Activated CD8-positive, alpha-beta T cell treated with anti-CD3 and anti-CD28 coated beads, Interleukin-2, amount 10 ng/mL, durations not matched to agents 7 days and 5 days (primary cell): ENCODE data around the gene PIN4. TPM values are rescaled to one million over a fixed set of nuclear protein-coding genes. Genes with fewer than 3 reads are reported as not detected.
"Not testable (repeated sequence)": the region's sequence is repeated elsewhere in the genome, so short reads cannot be mapped to it uniquely, and the experiment has no call there.

ENCODE experiments used
- ATAC-seq: fragments of 150-1000 bp; cut with Tn5 transposase; one replicate; pipeline ENCODE4 v1.10.0; 2021; ENCODE audit warnings: moderate library complexity
- CTCF ChIA-PET: fragments of 350-600 bp; sonication (Branson Sonifier 250); formaldehyde crosslinking; loops from one replicate; lab custom pipeline; 2021; ENCODE audit warnings: antibody characterized with exemption; lab: Charles Lee
- POLR2A ChIA-PET: fragments of 350-600 bp; sonication (Branson Sonifier 250); formaldehyde crosslinking; loops from one replicate; lab custom pipeline; 2021; ENCODE audit warnings: antibody characterized with exemption; lab: Charles Lee
- DNase-seq: peaks from one replicate; pipeline ENCODE4 v3.0.0-alpha.2; 2020
- H3K27ac Mint-ChIP-seq: one replicate; pipeline ENCODE4 v1.8.0; 2021; ENCODE audit warnings: mild to moderate bottlenecking, mixed read lengths
- H3K27me3 Mint-ChIP-seq: one replicate; pipeline ENCODE4 v1.8.0; 2021; ENCODE audit warnings: low read depth, mixed read lengths
- H3K36me3 Mint-ChIP-seq: one replicate; pipeline ENCODE4 v1.8.0; 2021; ENCODE audit warnings: low read depth, mixed read lengths
- H3K4me1 Mint-ChIP-seq: one replicate; pipeline ENCODE4 v1.8.0; 2021; ENCODE audit warnings: low read depth, mixed read lengths
- H3K4me3 Mint-ChIP-seq: one replicate; pipeline ENCODE4 v1.8.0; 2021; ENCODE audit warnings: mild to moderate bottlenecking, mixed read lengths
- H3K9me3 Mint-ChIP-seq: one replicate; pipeline ENCODE4 v1.8.0; 2022; ENCODE audit warnings: mixed read lengths; ENCODE audit not compliant: insufficient read depth
- total RNA-seq, 2 experiments: library from RNA; stranded (reverse); gene quantifications; one replicate each; pipeline ENCODE4 v1.2.3, GENCODE V29; 2021

Gene PIN4
- total RNA-seq, 2 experiments from 2014 or later = 6.9 to 7.0 TPM

DNA sequence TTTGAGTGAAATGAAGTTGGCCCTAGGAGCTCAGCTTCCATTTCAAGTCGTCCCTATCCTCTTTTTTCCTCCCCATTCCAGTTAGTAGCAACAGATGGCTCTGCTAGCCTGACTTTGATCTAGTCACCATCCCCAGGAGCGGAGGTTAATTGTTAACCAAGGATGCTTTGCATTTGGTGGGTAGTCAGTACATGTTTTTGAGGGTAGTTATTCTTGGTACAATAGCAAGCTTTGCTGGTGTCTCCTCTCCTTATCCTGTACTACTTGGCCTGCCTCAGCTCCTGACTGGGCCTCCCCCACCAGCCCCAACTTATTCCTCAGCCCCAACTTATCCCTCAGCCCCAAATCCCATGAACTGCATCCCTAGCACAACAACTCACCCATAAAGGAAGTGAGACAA, 35.0 kb upstream of the PIN4 start:
- DNase-seq = no peak
- no peak overlapping the region for H3K27ac Mint-ChIP-seq
- ChIA-PET CTCF (no interaction called here), POLR2A (no interaction called here)
- H3K36me3 Mint-ChIP-seq = no peaks in the 10 kb centered on the region
- ATAC-seq = no peak
- H3K9me3 Mint-ChIP-seq = no peaks in the 10 kb centered on the region
- H3K4me3 Mint-ChIP-seq = no peak overlapping the region
- H3K4me1 Mint-ChIP-seq = peaks cover 19% of the 10 kb centered on the region
- peaks cover 10% of the 10 kb centered on the region for H3K27me3 Mint-ChIP-seq

GRCh38 chrX:72158773-72159172, 22.8 kb upstream of the PIN4 start:
- Mint-ChIP-seq H3K4me1 (no peaks in the 10 kb centered on the region), H3K27me3 (no peaks in the 10 kb centered on the region), H3K27ac (no peak overlapping the region), H3K9me3 (no peaks in the 10 kb centered on the region), H3K36me3 (no peaks in the 10 kb centered on the region), H3K4me3 (no peak overlapping the region)
- POLR2A ChIA-PET = no interaction called here
- CTCF ChIA-PET = no interaction called here
- ATAC-seq = no peak
- no peak for DNase-seq

DNA sequence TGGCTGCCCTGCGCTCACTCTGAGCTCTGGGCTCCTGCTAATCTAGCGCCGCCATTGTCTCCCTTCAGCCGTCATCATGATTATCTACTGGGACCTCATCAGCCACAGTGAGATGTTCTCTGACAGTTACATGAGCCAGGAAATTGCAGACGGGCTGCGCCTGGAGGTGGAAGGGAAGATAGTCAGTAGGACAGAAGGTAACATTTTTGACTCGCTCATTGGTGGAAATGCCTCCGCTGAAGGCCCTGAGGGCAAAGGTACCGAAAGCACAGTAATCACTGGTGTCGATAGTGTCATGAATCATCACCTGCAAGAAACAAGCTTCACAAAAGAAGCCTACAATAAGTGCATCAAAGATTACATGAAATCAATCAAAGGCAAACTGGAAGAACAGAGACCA, 21.8 kb upstream of the PIN4 start:
- H3K27me3 Mint-ChIP-seq = no peaks in the 10 kb centered on the region
- H3K4me3 Mint-ChIP-seq = no peak overlapping the region
- ChIA-PET CTCF (interaction anchor here (0.6 kb wide), 1 partner anchor 33 kb away, joined by 3 read pairs; no protein-coding TSS in a partner anchor), POLR2A (no interaction called here)
- H3K36me3 Mint-ChIP-seq = no peaks in the 10 kb centered on the region
- H3K4me1 Mint-ChIP-seq = no peaks in the 10 kb centered on the region
- DNase-seq (no peak), ATAC-seq (no peak)
- H3K9me3 Mint-ChIP-seq = no peaks in the 10 kb centered on the region
- no peak overlapping the region for H3K27ac Mint-ChIP-seq

- H3K4me1 Mint-ChIP-seq = peaks cover 10% of the 10 kb centered on the region
- no peak for ATAC-seq
- CTCF ChIA-PET = no interaction called here
Measured at GRCh38 chrX:72165551-72165950, 16.0 kb upstream of the PIN4 start.

DNA sequence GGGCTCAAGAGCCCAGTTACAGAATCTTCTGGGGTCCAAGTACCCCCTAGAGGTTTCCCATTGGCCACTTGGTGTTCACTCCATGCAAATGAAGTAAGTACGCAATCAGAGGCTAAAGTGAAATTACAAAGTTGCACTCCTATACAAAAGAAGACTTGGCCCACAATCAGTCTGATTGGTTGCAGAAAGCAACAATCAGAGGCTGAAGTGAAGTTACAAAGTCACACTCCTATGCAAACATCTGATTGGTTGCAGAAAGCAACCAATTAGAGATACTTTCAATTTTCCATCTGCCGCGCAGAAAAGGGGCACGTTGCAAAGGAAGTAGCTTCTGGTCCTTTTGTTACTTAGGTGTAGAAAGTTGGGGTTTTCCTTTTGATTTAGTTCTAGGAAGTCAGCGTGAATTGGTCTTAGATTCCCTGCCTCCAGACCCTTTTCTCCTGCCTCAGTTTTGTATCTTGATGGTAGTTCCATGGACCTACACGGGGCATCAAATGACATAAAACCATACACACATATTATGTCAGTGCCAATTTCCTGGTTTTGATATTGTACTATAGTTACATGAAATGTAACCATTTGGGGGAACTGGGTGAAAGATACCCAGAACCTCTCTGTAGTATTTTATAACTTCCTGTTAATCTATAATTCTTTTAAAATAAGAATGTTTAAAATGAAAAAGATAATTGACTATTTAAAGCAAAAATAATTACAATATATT, 12.4 kb upstream of the PIN4 start:
- ATAC-seq (peak; percentile 92), DNase-seq (peak; percentile 60)
- Mint-ChIP-seq H3K4me3 (peak overlapping the region; percentile 61), H3K4me1 (peaks cover 10% of the 10 kb centered on the region), H3K36me3 (no peaks in the 10 kb centered on the region), H3K27ac (peak overlapping the region; percentile 93), H3K27me3 (no peaks in the 10 kb centered on the region), H3K9me3 (no peaks in the 10 kb centered on the region)
- ChIA-PET CTCF (no interaction called here), POLR2A (interaction anchor here (1.2 to 1.4 kb wide), 2 partner anchors 12 kb away, joined by 3 to 5 read pairs; partner anchors contain the start of gene PIN4)

More at GRCh38 chrX:72165551-72165950, 16.0 kb upstream of the PIN4 start:
- Mint-ChIP-seq H3K36me3 (no peaks in the 10 kb centered on the region), H3K9me3 (no peaks in the 10 kb centered on the region), H3K27me3 (no peaks in the 10 kb centered on the region), H3K27ac (no peak overlapping the region), H3K4me3 (no peak overlapping the region)
- POLR2A ChIA-PET = no interaction called here
- DNase-seq = no peak

GRCh38 chrX:72176289-72176688, 5.3 kb upstream of the PIN4 start:
- DNase-seq, H3K36me3 Mint-ChIP-seq, H3K4me3 Mint-ChIP-seq, H3K9me3 Mint-ChIP-seq, ATAC-seq, H3K27ac Mint-ChIP-seq, CTCF ChIA-PET, H3K27me3 Mint-ChIP-seq, POLR2A ChIA-PET: not testable (repeated sequence)
- H3K4me1 Mint-ChIP-seq = peaks cover 12% of the 10 kb centered on the region

- no peak overlapping the region for H3K4me3 Mint-ChIP-seq
- H3K27me3 Mint-ChIP-seq = no peaks in the 10 kb centered on the region
- peaks cover 12% of the 10 kb centered on the region for H3K4me1 Mint-ChIP-seq
- H3K36me3 Mint-ChIP-seq = no peaks in the 10 kb centered on the region
- POLR2A ChIA-PET = no interaction called here
- CTCF ChIA-PET = no interaction called here
- no peak for ATAC-seq
- no peak overlapping the region for H3K27ac Mint-ChIP-seq
- no peaks in the 10 kb centered on the region for H3K9me3 Mint-ChIP-seq
- DNase-seq = no peak
Measured at GRCh38 chrX:72176981-72177380, 4.6 kb upstream of the PIN4 start.

DNA sequence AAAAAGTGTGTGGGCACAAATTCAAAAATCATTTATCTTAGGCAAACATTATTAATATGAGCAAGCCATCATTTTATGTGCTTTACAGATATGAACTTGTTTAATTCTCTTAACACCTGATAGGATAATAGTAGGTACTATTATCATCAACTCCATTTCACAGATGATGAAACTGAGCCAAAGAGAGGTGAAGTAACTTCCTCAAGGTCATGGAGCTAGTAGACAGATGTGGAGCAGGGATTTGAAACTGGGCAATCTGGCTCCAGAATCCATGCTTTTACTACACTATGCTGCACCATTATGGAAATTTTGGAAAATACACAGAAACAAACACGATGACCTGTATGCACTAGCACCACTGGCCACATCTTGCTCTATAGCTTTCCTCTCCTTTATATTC, 1.0 kb upstream of the PIN4 start:
- peaks cover 2% of the 10 kb centered on the region for H3K36me3 Mint-ChIP-seq
- ATAC-seq = no peak
- H3K27ac Mint-ChIP-seq = no peak overlapping the region
- DNase-seq = no peak
- H3K27me3 Mint-ChIP-seq = no peaks in the 10 kb centered on the region
- ChIA-PET POLR2A (interaction anchor here (1.1 to 1.7 kb wide), 3 partner anchors 10 to 58 kb away, joined by 3 to 7 read pairs (median 3); partner anchors contain the start of gene ERCC6L), CTCF (interaction anchor here (1.1 to 1.7 kb wide), 4 partner anchors 97 to 360 kb away, joined by 3 to 7 read pairs (median 4); partner anchors contain the start of gene RPS4X)
- no peaks in the 10 kb centered on the region for H3K9me3 Mint-ChIP-seq
- H3K4me3 Mint-ChIP-seq = no peak overlapping the region
- H3K4me1 Mint-ChIP-seq = peaks cover 12% of the 10 kb centered on the region

DNA sequence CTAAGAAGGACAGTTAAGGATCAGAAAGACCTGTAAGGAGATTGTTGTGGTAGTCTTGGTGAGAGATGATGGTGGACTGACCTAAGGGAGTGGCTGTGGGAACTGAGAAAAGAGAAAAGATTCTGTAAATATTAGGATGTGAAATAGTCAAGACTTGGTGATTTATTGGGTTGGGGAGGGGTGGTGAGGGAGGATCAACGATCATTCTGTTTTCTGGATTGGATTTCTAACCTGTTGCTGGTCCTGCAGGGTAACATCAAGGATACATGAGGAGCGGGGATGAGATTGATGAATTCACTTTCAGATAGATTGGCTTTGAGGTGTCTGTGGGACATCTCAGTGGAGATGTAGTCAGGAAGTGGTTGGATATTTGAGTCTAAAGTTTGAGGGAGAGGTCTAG, 1.4 kb downstream of the PIN4 start:
- Mint-ChIP-seq H3K36me3 (peaks cover 5% of the 10 kb centered on the region), H3K27ac (no peak overlapping the region), H3K27me3 (no peaks in the 10 kb centered on the region), H3K4me1 (peaks cover 12% of the 10 kb centered on the region), H3K4me3 (no peak overlapping the region), H3K9me3 (no peaks in the 10 kb centered on the region)
- DNase-seq = no peak
- CTCF ChIA-PET = no interaction called here
- no peak for ATAC-seq
- POLR2A ChIA-PET = no interaction called here

GRCh38 chrX:72201836-72202536, 20.4 kb downstream of the PIN4 start:
- H3K27ac Mint-ChIP-seq = no peak overlapping the region
- no peaks in the 10 kb centered on the region for H3K27me3 Mint-ChIP-seq
- H3K36me3 Mint-ChIP-seq = peaks cover 23% of the 10 kb centered on the region
- DNase-seq = no peak
- CTCF ChIA-PET = interaction anchor here (0.5 kb wide), 1 partner anchor 41 kb away, joined by 3 read pairs; no protein-coding TSS in a partner anchor
- no peak overlapping the region for H3K4me3 Mint-ChIP-seq
- POLR2A ChIA-PET = no interaction called here
- no peak for ATAC-seq
- H3K4me1 Mint-ChIP-seq = no peaks in the 10 kb centered on the region
- no peaks in the 10 kb centered on the region for H3K9me3 Mint-ChIP-seq

- no peaks in the 10 kb centered on the region for H3K9me3 Mint-ChIP-seq
- H3K4me3 Mint-ChIP-seq = no peak overlapping the region
- no peaks in the 10 kb centered on the region for H3K27me3 Mint-ChIP-seq
- no peak overlapping the region for H3K27ac Mint-ChIP-seq
- ATAC-seq (no peak), DNase-seq (no peak)
- ChIA-PET POLR2A (no interaction called here), CTCF (interaction anchor here (0.5 kb wide), 1 partner anchor 41 kb away, joined by 3 read pairs; no protein-coding TSS in a partner anchor)
- no peaks in the 10 kb centered on the region for H3K4me1 Mint-ChIP-seq
- H3K36me3 Mint-ChIP-seq = peaks cover 27% of the 10 kb centered on the region
Measured at GRCh38 chrX:72202792-72203401, 21.3 kb downstream of the PIN4 start.

GRCh38 chrX:72203421-72203820, 21.9 kb downstream of the PIN4 start:
- ATAC-seq (no peak), DNase-seq (no peak)
- no peak overlapping the region for H3K27ac Mint-ChIP-seq
- H3K4me3 Mint-ChIP-seq = no peak overlapping the region
- H3K9me3 Mint-ChIP-seq = no peaks in the 10 kb centered on the region
- H3K4me1 Mint-ChIP-seq = no peaks in the 10 kb centered on the region
- ChIA-PET CTCF (no interaction called here), POLR2A (no interaction called here)
- no peaks in the 10 kb centered on the region for H3K27me3 Mint-ChIP-seq
- H3K36me3 Mint-ChIP-seq = peaks cover 31% of the 10 kb centered on the region
